Measurements from ENCODE around the gene KIAA0513. TPM values are rescaled to one million over a fixed set of nuclear protein-coding genes. Genes with fewer than 3 reads are reported as not detected.

KIAA0513 gene
- 12.6 TPM for total RNA-seq

GRCh38 chr16:85027349-85027957, at the start of gene KIAA0513:
KIAA0513 (plus strand) TSS chr16:85027795; CDS start chr16:85067072, 39,277 bp downstream.
- ATAC-seq = peak; percentile 89
- intact Hi-C loops (cut with DNase I) = no loop called here
- peak; percentile 97 for DNase-seq (ENCODE audit: low spot score)

GRCh38 chr16:84979516-84979915, 48.1 kb upstream of the KIAA0513 start:
- DNase-seq (ENCODE audit: low spot score) = no peak
- intact Hi-C loops (cut with DNase I) = no loop called here
- ATAC-seq = no peak

- DNase-seq (ENCODE audit: low spot score) (no peak), ATAC-seq (peak; percentile 14)
- intact Hi-C loops (cut with DNase I) = no loop called here
These were observed 45.2 kb upstream of the KIAA0513 start for GRCh38 chr16:84982434-84982833.

GRCh38 chr16:84985079-84986065, 42.2 kb upstream of the KIAA0513 start:
- DNase-seq (ENCODE audit: low spot score) (no peak), ATAC-seq (peak; percentile 13)
- intact Hi-C loops (cut with DNase I) = no loop called here

- DNase-seq (ENCODE audit: low spot score) (no peak), ATAC-seq (no peak)
- intact Hi-C loops (cut with DNase I) = no loop called here
These were observed 41.5 kb upstream of the KIAA0513 start for GRCh38 chr16:84986102-84986501.

GRCh38 chr16:84986879-84987278, 40.7 kb upstream of the KIAA0513 start:
- DNase-seq (ENCODE audit: low spot score) (no peak), ATAC-seq (no peak)
- intact Hi-C loops (cut with DNase I) = no loop called here

- ATAC-seq (no peak), DNase-seq (ENCODE audit: low spot score) (no peak)
- intact Hi-C loops (cut with DNase I) = no loop called here
These were observed 39.1 kb upstream of the KIAA0513 start for GRCh38 chr16:84988328-84989080.

- ATAC-seq = no peak
These were observed 37.6 kb upstream of the KIAA0513 start for GRCh38 chr16:84989749-84990620.

GRCh38 chr16:84990782-84991181, 36.8 kb upstream of the KIAA0513 start:
- intact Hi-C loops (cut with DNase I) = loop anchor here (5.0 kb wide), 1 partner anchor 222 kb away; no protein-coding TSS in a partner anchor

More at GRCh38 chr16:84989749-84990620, 37.6 kb upstream of the KIAA0513 start:
- intact Hi-C loops (cut with DNase I) = loop anchor here (5.0 kb wide), 1 partner anchor 222 kb away; no protein-coding TSS in a partner anchor
- no peak for DNase-seq (ENCODE audit: low spot score)

GRCh38 chr16:84992717-84993075, 34.9 kb upstream of the KIAA0513 start:
- intact Hi-C loops (cut with DNase I) = loop anchor here (5.0 kb wide), 1 partner anchor 220 kb away; no protein-coding TSS in a partner anchor
- DNase-seq (ENCODE audit: low spot score) (no peak), ATAC-seq (peak; percentile 59)

More at GRCh38 chr16:84990782-84991181, 36.8 kb upstream of the KIAA0513 start:
- DNase-seq (ENCODE audit: low spot score) = no peak
- ATAC-seq = no peak

GRCh38 chr16:84993926-84994325, 33.7 kb upstream of the KIAA0513 start:
- intact Hi-C loops (cut with DNase I) = loop anchor here (5.0 kb wide), 1 partner anchor 218 kb away; no protein-coding TSS in a partner anchor
- no peak for DNase-seq (ENCODE audit: low spot score)
- ATAC-seq = no peak

- DNase-seq (ENCODE audit: low spot score) = no peak
- intact Hi-C loops (cut with DNase I) = no loop called here
- ATAC-seq = no peak
These were observed 31.9 kb upstream of the KIAA0513 start for GRCh38 chr16:84995663-84996062.

- no peak for ATAC-seq
- intact Hi-C loops (cut with DNase I) = no loop called here
- DNase-seq (ENCODE audit: low spot score) = no peak
These were observed 31.2 kb upstream of the KIAA0513 start for GRCh38 chr16:84996365-84996764.

- intact Hi-C loops (cut with DNase I) = no loop called here
- ATAC-seq (no peak), DNase-seq (ENCODE audit: low spot score) (no peak)
These were observed 28.4 kb upstream of the KIAA0513 start for GRCh38 chr16:84999200-84999599.

GRCh38 chr16:84999857-85000480, 27.6 kb upstream of the KIAA0513 start:
- DNase-seq (ENCODE audit: low spot score) = no peak
- intact Hi-C loops (cut with DNase I) = no loop called here
- no peak for ATAC-seq

- ATAC-seq = peak; percentile 36
- no peak for DNase-seq (ENCODE audit: low spot score)
These were observed 25.5 kb upstream of the KIAA0513 start for GRCh38 chr16:85002099-85002541.

GRCh38 chr16:85002608-85003007, 25.0 kb upstream of the KIAA0513 start:
- ATAC-seq (peak; percentile 67), DNase-seq (ENCODE audit: low spot score) (no peak)

More at GRCh38 chr16:85002099-85002541, 25.5 kb upstream of the KIAA0513 start:
- intact Hi-C loops (cut with DNase I) = no loop called here

GRCh38 chr16:85003076-85003475, 24.5 kb upstream of the KIAA0513 start:
- DNase-seq (ENCODE audit: low spot score) = no peak
- intact Hi-C loops (cut with DNase I) = no loop called here
- no peak for ATAC-seq

More at GRCh38 chr16:85002608-85003007, 25.0 kb upstream of the KIAA0513 start:
- intact Hi-C loops (cut with DNase I) = no loop called here
